ENCODE data around the gene EBPL.

The EBPL gene

GRCh38 chr13:49670828-49671227, 20.5 kb downstream of the EBPL start:
- DNase-seq, result no peak

DNA sequence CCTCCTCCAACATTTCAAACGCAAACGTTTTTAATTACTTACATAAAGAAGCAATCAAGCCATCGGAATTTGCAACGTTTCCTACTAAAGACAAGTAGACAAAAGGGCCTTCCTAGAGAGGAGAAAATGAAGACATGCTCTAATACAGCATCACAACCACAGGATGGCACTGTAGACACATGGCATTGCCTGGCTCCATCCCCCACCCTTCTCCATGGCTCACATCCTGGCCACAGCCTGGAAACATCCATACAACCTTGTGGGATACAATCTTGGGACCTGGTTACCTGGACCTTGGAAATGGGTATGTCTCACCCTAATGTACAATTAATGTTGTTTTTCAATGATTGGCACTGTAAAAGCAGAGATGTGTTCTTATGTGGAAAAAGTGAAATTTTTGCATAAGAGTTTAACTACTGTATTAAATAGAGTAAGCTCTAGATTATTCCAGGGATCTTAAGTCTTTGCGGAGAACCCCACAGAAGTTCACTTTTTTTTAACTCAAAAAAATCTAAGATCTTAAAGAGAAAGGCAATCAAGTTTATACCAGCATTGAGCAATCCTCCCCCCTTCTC, 21.5 kb downstream of the EBPL start:
- peak; percentile 65 for DNase-seq

- DNase-seq, result no peak
Measured at GRCh38 chr13:49667773-49668172, 23.5 kb downstream of the EBPL start.

DNA sequence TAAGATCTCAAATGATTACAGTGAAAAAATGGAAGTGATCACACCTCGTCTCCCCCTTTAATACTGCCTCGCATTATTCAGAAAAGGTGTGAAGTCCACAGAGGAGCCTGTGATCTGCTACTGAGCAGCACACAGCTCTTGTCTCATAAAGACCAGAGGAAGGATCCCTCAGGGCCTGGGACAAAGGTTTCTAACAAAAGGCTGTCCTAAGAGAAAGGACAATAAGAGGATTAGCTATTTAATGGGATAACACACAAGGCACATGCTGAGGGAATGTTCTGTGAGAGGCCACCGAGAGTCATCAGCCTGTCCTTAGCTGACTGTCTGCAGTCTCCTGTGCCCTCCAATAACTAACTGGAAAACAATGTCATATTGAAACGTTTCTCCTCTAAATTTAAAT, 26.7 kb downstream of the EBPL start:
- DNase-seq, result no peak

- DNase-seq, result no peak
Measured at GRCh38 chr13:49657241-49657641, 34.0 kb downstream of the EBPL start.

DNA sequence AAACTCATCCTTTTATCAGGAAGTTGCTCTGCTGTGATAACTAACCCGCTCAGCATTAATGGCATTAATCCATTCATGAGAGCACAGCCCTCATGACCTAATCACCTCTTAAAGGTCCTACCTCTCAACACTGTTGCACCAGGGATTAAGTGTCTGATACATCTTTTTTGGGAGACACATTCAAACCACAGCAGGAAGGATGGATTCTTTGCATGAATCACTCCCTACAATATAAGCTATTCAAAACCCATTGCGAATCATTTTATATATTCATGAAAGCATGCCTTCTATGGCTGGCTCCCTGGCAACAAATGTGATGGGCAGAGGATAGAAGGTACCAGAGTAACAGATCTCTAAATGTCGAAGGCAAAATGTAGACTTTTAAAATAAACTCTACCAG, 35.4 kb downstream of the EBPL start:
- DNase-seq, result no peak

- DNase-seq, result no peak
Measured at GRCh38 chr13:49654011-49654410, 37.3 kb downstream of the EBPL start.

DNA sequence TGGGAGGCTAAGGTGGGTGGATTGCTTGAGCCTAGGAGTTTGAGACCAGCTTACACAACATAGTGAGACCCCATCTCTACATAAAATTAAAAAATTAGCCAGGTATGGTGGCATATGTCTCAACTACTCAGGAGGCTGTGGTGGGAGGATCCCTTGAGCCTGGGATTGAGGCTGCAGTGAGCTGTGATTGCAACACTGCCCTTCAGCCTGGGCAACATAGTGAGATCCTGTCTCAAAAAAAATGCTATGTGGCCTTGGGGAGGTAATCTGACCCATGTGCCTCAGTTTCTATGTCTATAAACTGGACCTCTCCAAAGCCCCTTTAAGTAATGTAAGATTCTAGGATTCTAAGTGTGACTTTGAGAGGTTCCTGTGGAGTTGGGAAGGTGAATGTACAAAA, 37.8 kb downstream of the EBPL start:
- no peak for DNase-seq

- DNase-seq, result peak; percentile 60
Measured at GRCh38 chr13:49652355-49653305, 38.7 kb downstream of the EBPL start.

GRCh38 chr13:49651570-49652354, 39.5 kb downstream of the EBPL start:
- DNase-seq, result no peak

DNA sequence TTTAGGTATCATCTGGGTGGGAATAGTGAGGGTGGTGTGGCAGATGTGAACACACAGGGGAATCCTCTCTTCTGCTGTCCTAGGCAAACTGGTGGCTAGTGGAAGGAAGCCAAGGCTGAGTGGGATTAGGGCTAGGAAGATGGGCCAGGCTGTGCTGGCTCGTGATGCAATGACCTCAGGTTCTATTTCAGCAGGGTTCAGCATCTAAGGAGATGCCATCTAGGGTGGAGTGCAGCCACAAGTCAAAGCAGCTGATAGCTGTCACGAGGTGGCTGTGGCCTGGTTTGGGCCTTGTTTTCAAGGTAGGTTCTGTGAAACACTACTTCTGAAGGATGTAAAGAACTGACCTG, 41.3 kb downstream of the EBPL start:
- DNase-seq, result no peak

DNA sequence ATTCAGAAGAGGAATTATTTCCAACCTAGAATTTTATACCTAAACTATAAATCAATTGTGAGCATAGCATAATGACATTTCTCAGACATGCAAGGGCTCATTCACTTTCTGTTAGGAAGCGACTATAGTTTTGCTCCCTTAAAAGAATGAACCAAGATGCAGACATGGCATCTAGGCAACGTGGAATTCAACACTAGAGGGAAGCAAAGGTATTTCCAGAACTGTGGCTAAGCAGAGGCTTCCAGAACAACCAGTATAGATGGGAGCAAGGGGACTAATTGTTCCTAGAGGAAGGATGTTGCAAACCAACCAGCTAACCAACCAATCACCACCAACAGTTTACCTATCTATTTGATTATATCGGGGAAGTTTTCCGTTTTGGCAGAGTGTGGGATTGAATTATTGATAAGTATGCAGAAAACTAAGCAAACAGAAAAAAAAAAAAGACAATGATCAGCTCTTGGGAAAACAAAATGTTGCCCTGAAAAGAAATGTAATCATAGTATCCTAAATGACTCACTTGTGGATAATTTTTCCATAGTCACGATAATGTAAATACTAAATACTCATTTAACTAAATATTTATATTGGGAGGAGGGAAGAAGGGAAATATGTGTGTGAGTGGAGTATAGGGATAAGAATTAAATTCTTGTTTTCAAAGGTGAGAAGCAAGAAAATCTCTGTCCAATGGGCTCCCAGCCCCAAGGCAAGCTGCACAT, 41.9 kb downstream of the EBPL start:
- no peak for DNase-seq

DNA sequence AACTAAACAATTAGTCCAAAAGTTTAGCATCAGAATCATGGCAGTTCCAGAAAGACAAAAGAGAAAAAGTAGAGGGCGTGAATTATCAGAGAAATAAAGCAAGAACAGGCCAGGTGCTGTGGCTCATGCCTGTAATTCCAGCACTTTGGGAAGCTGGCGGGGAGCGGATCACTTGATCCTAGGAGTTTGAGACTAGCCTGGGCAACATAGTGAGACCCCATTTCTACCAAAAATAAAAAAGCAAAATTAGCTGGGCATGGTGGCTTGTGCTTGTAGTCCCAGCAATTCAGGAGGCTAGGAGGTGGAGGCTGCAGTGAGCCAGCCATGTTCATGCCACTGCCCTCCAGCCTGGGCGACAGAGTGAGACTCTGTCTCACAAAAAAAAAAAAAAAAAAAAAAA, 44.6 kb downstream of the EBPL start:
- no peak for DNase-seq

- no peak for DNase-seq
Measured at GRCh38 chr13:49645451-49645850, 45.8 kb downstream of the EBPL start.

DNA sequence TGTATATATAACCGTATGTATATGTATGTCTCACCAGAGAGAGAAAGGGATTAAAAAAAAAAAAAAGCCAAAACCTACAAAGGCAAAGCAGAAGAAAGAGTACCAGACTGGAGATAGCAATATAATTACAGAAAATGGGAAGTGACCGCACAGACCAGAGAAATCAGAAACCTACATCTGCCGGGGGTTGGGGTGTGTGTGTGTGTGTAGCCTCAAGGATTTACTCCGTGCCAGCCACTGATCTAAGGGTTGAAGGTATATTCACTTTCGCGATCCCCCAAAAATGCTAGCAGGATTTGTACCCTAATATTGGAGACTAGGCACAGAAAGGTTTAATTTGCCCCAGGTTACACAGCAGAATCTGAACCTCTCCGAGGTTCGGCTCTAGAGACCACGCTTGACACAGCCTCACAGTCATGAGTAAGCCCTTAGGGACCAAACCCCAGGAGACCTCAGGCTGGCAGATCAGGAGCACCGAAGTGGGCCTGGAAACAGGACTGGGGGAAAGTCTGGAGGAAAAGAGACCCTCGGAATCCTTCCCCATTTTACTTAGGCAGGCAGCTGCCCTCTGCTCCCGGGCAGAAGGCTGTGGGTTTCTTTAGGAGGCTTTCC, 48.1 kb downstream of the EBPL start:
- DNase-seq, result no peak

GRCh38 chr13:49641801-49642291, 49.4 kb downstream of the EBPL start:
- DNase-seq, result peak; percentile 43

DNA sequence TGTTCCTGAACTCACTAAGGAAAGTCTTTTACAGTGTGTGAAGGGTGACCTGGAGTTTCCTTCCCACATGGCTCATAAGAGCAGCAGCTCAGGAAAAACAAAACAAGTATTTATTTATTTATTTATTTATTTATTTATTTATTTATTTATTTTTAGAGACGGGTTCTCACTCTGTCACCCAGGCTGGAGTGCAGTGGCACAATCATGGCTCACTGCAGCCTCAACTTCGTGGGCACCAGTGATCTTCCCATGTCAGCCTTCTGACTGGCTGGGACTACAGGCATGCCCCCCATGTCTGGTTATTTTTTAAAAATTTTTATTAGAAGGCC, 52.6 kb downstream of the EBPL start:
- DNase-seq, result no peak

DNA sequence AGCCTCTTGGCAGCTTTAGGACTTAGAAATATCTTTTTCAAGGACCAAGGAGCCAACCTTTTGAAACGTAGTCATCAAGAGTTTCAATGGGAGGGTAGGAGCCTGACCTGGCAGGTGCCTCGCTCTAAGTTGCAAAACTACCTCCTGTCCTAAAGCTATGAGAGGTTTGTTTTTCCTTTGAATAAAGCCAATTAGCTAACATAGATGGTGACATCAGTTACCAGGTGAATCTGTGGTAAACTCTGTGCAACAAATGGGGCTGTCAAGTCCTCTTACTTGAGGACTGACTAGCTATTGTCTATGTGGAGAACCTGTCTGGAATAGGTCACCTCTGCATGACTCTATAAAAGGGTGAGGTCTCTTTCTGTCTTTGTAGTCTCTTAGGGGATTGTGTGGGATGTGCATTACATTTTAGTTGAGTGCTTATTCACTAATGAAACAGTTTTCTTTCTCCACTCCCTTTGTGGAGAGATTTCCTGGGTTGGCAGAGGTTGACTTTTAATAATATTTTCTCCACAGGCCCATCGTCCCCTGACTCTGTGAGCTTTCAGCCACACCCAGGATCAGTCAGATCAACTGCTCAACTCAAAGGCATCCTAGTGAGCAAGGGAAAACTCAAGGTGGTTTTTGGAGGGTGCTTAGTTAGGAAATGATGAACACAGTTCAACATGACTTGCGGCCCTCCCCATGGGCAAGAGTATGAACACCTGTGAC, 53.1 kb downstream of the EBPL start:
- no peak for DNase-seq

DNA sequence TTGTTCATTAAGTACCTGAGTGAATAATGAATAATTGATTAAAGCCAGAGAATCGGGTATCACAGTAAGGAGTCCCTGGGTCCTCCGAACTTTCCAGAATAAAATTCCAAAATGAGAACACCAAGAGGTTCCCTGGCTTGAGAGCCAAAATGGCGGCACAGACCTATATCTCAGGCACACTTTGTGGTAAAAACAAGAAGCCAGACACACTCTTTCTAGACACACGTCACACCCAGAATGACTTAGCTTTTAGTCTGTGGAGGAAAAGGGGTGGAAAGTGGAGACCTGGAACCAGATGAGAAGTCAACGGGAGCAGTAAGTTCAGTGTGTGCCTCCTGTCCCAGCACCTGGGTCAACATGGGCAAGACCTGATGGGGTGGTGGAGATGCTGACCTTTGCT, 54.6 kb downstream of the EBPL start:
- no peak for DNase-seq

DNA sequence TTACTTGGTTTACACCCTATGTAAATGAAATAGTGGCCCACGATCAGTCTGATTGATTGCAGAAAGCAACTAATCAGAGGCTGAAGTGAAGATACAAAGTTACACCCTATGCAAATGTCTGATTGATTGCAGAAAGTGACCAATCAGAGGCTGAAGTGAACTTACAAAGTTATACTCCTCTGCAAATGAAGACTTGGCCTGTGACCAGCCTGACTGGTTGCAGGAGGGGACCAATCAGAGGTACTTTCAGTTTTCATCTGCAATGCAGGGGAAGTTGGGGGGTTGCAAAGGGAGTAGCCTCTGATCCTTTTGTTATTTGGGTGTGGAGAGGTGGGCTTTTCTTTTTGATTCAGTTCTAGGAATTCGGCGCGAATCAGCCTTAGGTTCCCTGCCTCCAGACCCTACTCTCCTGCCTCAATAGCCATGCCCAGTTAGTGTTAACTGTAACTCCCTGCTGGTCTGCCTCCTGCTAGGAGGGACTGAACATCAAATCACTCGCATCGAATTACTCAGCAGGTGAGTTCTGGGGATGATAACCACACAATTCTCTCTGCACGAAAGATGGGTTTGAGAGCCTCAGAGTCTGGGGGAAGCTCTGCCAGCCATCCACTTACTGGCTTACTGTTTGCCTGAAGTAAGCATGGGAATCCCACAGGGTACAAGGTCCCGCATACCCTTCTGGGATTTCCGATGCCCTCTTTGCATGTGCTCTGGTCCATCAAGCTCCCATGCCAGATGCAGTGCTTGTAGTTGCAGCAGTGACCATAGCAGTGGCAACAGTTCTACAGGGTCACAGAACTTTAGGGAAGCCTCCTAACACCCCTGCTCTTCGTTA, 55.5 kb downstream of the EBPL start:
- DNase-seq, result peak; percentile 51

- DNase-seq, result no peak
Measured at GRCh38 chr13:49633710-49634109, 57.6 kb downstream of the EBPL start.
